ENCODE measurements around the gene MYL12A. TPM values are rescaled to one million over a fixed set of nuclear protein-coding genes. Genes with fewer than 3 reads are reported as not detected.

The MYL12A gene
- total RNA-seq, 1 experiment from 2014 or later = 284 TPM

GRCh38 chr18:3233433-3234168, 14.0 kb upstream of the MYL12A start:
- no peak overlapping the region for H2BK20ac ChIP-seq (ENCODE audit: low read depth, low read length, poor library complexity, severe bottlenecking)
- H2BK5ac ChIP-seq (ENCODE audit: insufficient read length, low read length) = no peak overlapping the region
- H3K36me3 Mint-ChIP-seq (ENCODE audit: insufficient read depth in 1 of 3, low read depth in 3 of 3) = peaks cover 3% of the 10 kb centered on the region in 3 experiments; a peak in 6 of 7 replicates
- no peak for DNase-seq
- no peaks in the 10 kb centered on the region for H4K20me1 ChIP-seq (ENCODE audit: control insufficient read depth, insufficient read depth, insufficient read length)
- WGBS (ENCODE audit: extremely low coverage, insufficient read length, low lambda C conversion rate) = no CpG with 5 or more reads among the region's 4 CpGs
- no peak overlapping the region for H3K14ac ChIP-seq (ENCODE audit: insufficient read depth, low read length)
- H3K9ac ChIP-seq (ENCODE audit: extremely low read depth, insufficient read length, low read length) = no peak overlapping the region
- no peak overlapping the region for H3K4ac ChIP-seq (ENCODE audit: low read depth, low read length)
- no peak overlapping the region for H4K8ac ChIP-seq (replicated peaks; ENCODE audit: insufficient read length, low read depth, low read length)
- no peak overlapping the region for H2BK120ac ChIP-seq (ENCODE audit: low read depth, low read length, poor library complexity, severe bottlenecking)
- no peaks in the 10 kb centered on the region for H3K23me2 ChIP-seq (ENCODE audit: insufficient read length, low read depth, low read length, poor library complexity, severe bottlenecking)
- H2AFZ ChIP-seq (ENCODE audit: low read length) = no peak overlapping the region
- TF ChIP-seq CTCF (conservative IDR thresholded peaks at IDR 0.05) = no peak
- no peaks in the 10 kb centered on the region; the same call in 1 of the 2 replicates for H3K79me2 ChIP-seq (ENCODE audit: insufficient read depth, low read length)
- H3K4me1 Mint-ChIP-seq = peaks cover 7 to 10% of the 10 kb centered on the region in 2 experiments
- peaks cover 2% of the 10 kb centered on the region; the same call in 1 of the 2 replicates for H3K4me1 ChIP-seq (ENCODE audit: insufficient read depth, low read length)
- H3K9me3 Mint-ChIP-seq = peaks cover 4 to 9% of the 10 kb centered on the region in 2 experiments; a peak in 4 of 5 replicates
- H4K5ac ChIP-seq (ENCODE audit: insufficient read length, low read depth, low read length) = no peak overlapping the region
- H3K27ac ChIP-seq (ENCODE audit: insufficient read length, low read depth, low read length) = no peak overlapping the region
- H3K18ac ChIP-seq (ENCODE audit: insufficient read length, low read depth, low read length) = no peak overlapping the region
- no peak overlapping the region for H3K4me3 Mint-ChIP-seq
- no peak overlapping the region for H3K4me2 ChIP-seq (ENCODE audit: insufficient read depth, insufficient read length, low read length)
- no peak overlapping the region for H2AK5ac ChIP-seq (ENCODE audit: insufficient read length, low read length)
- no peak overlapping the region for H2BK15ac ChIP-seq (ENCODE audit: low read depth, low read length)
- no peak overlapping the region for H3K23ac ChIP-seq (ENCODE audit: insufficient read length, low read depth, low read length)
- no peaks in the 10 kb centered on the region for H3K27me3 ChIP-seq (ENCODE audit: insufficient read depth, low read length)
- H4K91ac ChIP-seq (ENCODE audit: insufficient read length, low read depth, low read length) = no peak overlapping the region
- no peaks in the 10 kb centered on the region for H3K9me3 ChIP-seq (ENCODE audit: control insufficient read depth, low read depth, low read length)
- no peaks in the 10 kb centered on the region for H3K79me1 ChIP-seq (ENCODE audit: insufficient read depth, low read depth, low read length, poor library complexity, severe bottlenecking)
- no peak overlapping the region for H3T11ph ChIP-seq (ENCODE audit: low read length)
- no peak overlapping the region for H3K27ac Mint-ChIP-seq
- no peak overlapping the region for H3K56ac ChIP-seq (ENCODE audit: insufficient read length, low read depth, low read length)
- H3K27me3 Mint-ChIP-seq (ENCODE audit: low read depth) = no peaks in the 10 kb centered on the region
- no peak overlapping the region for H2BK12ac ChIP-seq (ENCODE audit: insufficient read length, low read depth, low read length)
